A673 (cell line): ENCODE measurements around the gene APOBEC3F. TPM values are rescaled to one million over a fixed set of nuclear protein-coding genes. Genes with fewer than 3 reads are reported as not detected.

Experiments
- BruUV-seq: library from RNA; stranded (reverse); fragments of 400-500 nt; replicated peaks from 2 replicates; lab custom pipeline; 2021; lab: Mats Ljungman, UMichigan
- CTCF ChIA-PET: fragments of 300-600 bp; sonication (Branson Sonifier 250); formaldehyde crosslinking; loops from one replicate; lab custom pipeline; 2022; ENCODE audit warnings: antibody characterized with exemption; lab: Charles Lee
- POLR2A ChIA-PET: fragments of 300-600 bp; sonication (Branson Sonifier 250); formaldehyde crosslinking; loops from one replicate; lab custom pipeline; 2022; ENCODE audit warnings: antibody characterized with exemption; ENCODE audit not compliant: low non-redundant PET; lab: Charles Lee
- DNase-seq: peaks from one replicate; pipeline ENCODE4 v3.0.0-alpha.2; 2015; ENCODE audit warnings: low spot score
- H3K27ac ChIP-seq: fragments of 200-600 bp; sonication (generic); 2 replicates; pipeline ENCODE4 v1.5.1; 2016; ENCODE audit warnings: mixed run types, low read depth, mild to moderate bottlenecking, mixed read lengths, antibody characterized with exemption, low read length; ENCODE audit not compliant: poor library complexity, severe bottlenecking
- H3K27me3 ChIP-seq: fragments of 200-600 bp; sonication (generic); replicated peaks from 2 replicates; pipeline ENCODE4 v1.6.1; 2017; ENCODE audit warnings: mixed run types, low read depth, mild to moderate bottlenecking, mixed read lengths, antibody characterized with exemption, low read length; ENCODE audit not compliant: insufficient read depth, poor library complexity
- H3K36me3 ChIP-seq: fragments of 200-600 bp; sonication (generic); 2 replicates; pipeline ENCODE4 v1.6.1; 2016; ENCODE audit warnings: mixed run types, mild to moderate bottlenecking, mixed read lengths, antibody characterized with exemption, low read length; ENCODE audit not compliant: insufficient read depth, poor library complexity, severe bottlenecking
- H3K4me1 ChIP-seq: fragments of 200-600 bp; sonication (generic); 2 replicates; pipeline ENCODE4 v1.6.1; 2017; ENCODE audit warnings: mixed run types, mild to moderate bottlenecking, mixed read lengths, antibody characterized with exemption, low read length; ENCODE audit not compliant: insufficient read depth, poor library complexity, severe bottlenecking
- H3K4me3 ChIP-seq: fragments of 200-600 bp; sonication (generic); 2 replicates; pipeline ENCODE4 v1.5.1; 2016; ENCODE audit warnings: low read depth, mixed run types, mild to moderate bottlenecking, mixed read lengths, low read length; ENCODE audit not compliant: poor library complexity, severe bottlenecking
- H3K9me3 ChIP-seq: fragments of 200-600 bp; sonication (generic); 2 replicates; pipeline ENCODE4 v1.6.1; 2016; ENCODE audit warnings: mixed run types, low read depth, mild to moderate bottlenecking, mixed read lengths, antibody characterized with exemption, low read length; ENCODE audit not compliant: poor library complexity, severe bottlenecking
- EZH2 ChIP-seq: fragments of 200-600 bp; sonication (generic); IDR thresholded peaks from 2 replicates; pipeline ENCODE4 v1.6.1; 2017; ENCODE audit warnings: borderline replicate concordance, low read depth, mild to moderate bottlenecking, mixed read lengths, antibody characterized with exemption, low read length; ENCODE audit not compliant: poor library complexity, severe bottlenecking
- intact Hi-C: fragments of 100-400 bp; cut with micrococcal nuclease; formaldehyde crosslinking; loops from one replicate; pipeline ENCODE4 v1.10.0; 2022; ENCODE audit not compliant: unreplicated experiment
- total RNA-seq: library from RNA; stranded (reverse); gene quantifications from 2 replicates; pipeline ENCODE4 v1.2.3, GENCODE V29; 2021
- TF ChIP-seq, protein P1 (sequence below): fragments of 300-800, 200-600 bp; sonication (generic); conservative IDR thresholded peaks from 2 replicates; pipeline ENCODE4 v1.5.1; 2017; ENCODE audit warnings: low read depth, mild to moderate bottlenecking, antibody characterized with exemption, low read length, moderate library complexity, mixed read lengths

APOBEC3F gene
- total RNA-seq, 1 experiment from 2014 or later = 4.5 TPM

DNA sequence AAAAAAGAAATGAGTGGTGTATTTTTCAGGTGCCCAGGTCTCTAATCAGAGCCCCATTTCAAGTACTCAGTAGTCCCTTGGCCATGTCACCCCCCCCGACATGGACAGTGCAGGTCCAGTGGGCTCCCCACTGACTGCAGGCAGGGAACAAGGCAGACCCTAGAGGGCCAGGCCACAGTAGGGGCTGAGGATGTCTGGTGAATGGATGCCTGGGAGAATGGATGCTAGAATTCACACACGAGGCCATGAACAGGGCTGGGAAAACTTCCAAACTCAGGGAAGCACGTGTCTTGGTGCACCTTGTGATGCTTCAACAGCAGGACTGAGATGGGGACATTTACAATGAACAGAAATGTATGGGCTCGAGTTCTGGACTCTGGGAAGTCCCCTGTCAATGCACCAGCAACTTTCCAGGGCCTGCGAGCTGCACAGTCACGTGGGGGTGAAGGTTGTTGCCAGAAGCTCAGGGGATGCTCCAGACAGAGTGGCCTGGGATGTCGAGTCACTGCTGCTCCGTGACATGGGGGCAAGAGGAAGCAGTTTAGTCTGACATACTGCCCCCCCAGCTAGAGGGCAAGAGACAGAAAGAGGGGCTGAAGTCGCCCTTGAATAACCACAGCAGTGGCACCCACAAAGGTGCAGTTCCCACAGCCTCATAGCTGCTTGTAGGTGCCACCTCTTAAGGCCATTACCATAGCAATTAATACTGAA, 39.5 kb downstream of the APOBEC3F start:
- H3K36me3 ChIP-seq = no peaks in the 10 kb centered on the region
- peaks cover 8% of the 10 kb centered on the region for H3K4me1 ChIP-seq
- DNase-seq = no peak
- intact Hi-C loops = no loop called here
- no peaks in the 10 kb centered on the region for H3K9me3 ChIP-seq
- POLR2A ChIA-PET = no interaction called here
- BruUV-seq = no TSS peak
- H3K27me3 ChIP-seq = no peaks in the 10 kb centered on the region
- TF ChIP-seq, protein P1, sequence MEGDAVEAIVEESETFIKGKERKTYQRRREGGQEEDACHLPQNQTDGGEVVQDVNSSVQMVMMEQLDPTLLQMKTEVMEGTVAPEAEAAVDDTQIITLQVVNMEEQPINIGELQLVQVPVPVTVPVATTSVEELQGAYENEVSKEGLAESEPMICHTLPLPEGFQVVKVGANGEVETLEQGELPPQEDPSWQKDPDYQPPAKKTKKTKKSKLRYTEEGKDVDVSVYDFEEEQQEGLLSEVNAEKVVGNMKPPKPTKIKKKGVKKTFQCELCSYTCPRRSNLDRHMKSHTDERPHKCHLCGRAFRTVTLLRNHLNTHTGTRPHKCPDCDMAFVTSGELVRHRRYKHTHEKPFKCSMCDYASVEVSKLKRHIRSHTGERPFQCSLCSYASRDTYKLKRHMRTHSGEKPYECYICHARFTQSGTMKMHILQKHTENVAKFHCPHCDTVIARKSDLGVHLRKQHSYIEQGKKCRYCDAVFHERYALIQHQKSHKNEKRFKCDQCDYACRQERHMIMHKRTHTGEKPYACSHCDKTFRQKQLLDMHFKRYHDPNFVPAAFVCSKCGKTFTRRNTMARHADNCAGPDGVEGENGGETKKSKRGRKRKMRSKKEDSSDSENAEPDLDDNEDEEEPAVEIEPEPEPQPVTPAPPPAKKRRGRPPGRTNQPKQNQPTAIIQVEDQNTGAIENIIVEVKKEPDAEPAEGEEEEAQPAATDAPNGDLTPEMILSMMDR = no peak
- no peak for TF ChIP-seq EZH2
- CTCF ChIA-PET = interaction anchor here (0.6 kb wide), 1 partner anchor 65 kb away, joined by 3 read pairs; no protein-coding TSS in a partner anchor
- no peak overlapping the region for H3K27ac ChIP-seq
- no peak overlapping the region for H3K4me3 ChIP-seq

- no peak for DNase-seq
- Histone ChIP-seq H3K4me3 (no peak overlapping the region), H3K9me3 (no peaks in the 10 kb centered on the region), H3K4me1 (peaks cover 8% of the 10 kb centered on the region), H3K36me3 (no peaks in the 10 kb centered on the region), H3K27me3 (no peaks in the 10 kb centered on the region), H3K27ac (no peak overlapping the region)
- intact Hi-C loops = no loop called here
- ChIA-PET CTCF (no interaction called here), POLR2A (no interaction called here)
- no TSS peak for BruUV-seq
- no peak for TF ChIP-seq EZH2
- TF ChIP-seq, protein P1 = no peak
Measured at GRCh38 chr22:39081016-39081415, 40.4 kb downstream of the APOBEC3F start.

DNA sequence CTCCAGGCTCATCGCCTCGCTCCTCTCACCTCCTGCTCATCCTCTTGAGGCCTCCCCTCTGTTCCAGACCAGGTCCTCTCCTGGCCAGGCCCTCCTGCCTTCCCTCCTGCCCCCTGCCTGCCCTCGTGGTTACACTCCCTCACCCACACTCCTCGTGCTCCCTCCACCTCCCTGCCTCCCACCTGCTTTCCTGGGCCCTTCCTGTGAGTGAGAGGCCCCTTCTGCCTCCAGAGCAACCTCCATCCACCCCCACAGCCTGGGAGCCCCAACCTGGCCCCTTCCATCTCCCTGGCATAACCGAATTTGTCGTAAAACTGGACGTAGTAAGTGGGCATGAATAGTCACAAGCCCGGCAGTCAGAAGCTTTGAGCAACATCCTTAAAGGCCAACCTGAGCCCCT, 40.9 kb downstream of the APOBEC3F start:
- no peaks in the 10 kb centered on the region for H3K9me3 ChIP-seq
- DNase-seq = no peak
- ChIA-PET POLR2A (no interaction called here), CTCF (no interaction called here)
- H3K27me3 ChIP-seq = no peaks in the 10 kb centered on the region
- no TSS peak for BruUV-seq
- TF ChIP-seq EZH2 = no peak
- TF ChIP-seq, protein P1 = no peak
- H3K36me3 ChIP-seq = no peaks in the 10 kb centered on the region
- H3K4me3 ChIP-seq = no peak overlapping the region
- peaks cover 8% of the 10 kb centered on the region for H3K4me1 ChIP-seq
- H3K27ac ChIP-seq = no peak overlapping the region
- intact Hi-C loops = no loop called here
